Activated CD4-positive, CD25-positive, alpha-beta regulatory T cell treated with anti-CD3 and anti-CD28 coated beads, Interleukin-2, amount 50 U/mL, for 72 hours (primary cell): Measurements from ENCODE around the gene GCN1.

ENCODE experiments used
- DNase-seq: peaks from one replicate; pipeline ENCODE4 v3.0.0; 2021

GCN1 gene

DNA sequence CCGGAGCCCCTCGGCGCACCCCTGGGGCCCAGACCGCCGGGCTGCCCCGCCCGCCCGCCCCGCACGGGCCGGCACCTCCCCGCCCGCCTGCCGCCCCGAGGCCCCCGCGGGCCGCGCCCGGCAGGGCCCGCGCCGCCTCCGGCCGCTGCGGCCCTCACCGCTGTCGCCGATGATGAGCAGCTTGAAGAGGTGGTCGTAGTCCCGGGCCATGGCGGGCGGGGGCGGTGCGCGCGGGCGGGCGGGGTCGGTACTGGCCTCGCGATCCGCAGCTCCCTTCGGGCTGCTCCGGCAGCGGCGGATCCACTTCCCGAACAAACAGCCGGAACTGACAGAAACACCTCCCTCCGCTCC, 78.1 kb downstream of the GCN1 start, which contains the start of gene RAB35:
Gene RAB35, minus strand, starts transcription at position 313 of the 351 bp plus-strand sequence. Its CDS starts 103 bp downstream, at position 210.
- DNase-seq: no peak

- DNase-seq: peak; percentile 54
Measured at GRCh38 chr12:120115692-120116440, 78.6 kb downstream of the GCN1 start.

DNA sequence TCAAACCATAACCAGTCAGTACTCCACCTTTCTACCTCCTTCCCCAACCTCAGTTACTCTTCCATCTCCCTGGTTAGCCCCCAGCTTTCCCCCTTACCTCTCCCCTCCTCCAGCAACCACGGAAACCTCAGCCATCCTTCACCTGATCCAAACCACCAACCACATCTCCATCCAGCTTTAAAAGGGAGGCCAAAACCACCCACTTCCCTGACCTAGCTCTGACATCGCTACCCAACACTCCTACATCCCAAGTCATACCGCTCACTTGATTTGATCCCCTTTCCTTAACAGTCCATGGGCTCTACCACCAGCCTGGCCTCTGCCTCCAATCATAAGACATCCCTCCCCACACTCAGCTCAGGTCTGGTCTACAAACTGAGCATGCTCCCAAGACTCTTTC, 79.4 kb downstream of the GCN1 start:
- no peak for DNase-seq

DNA sequence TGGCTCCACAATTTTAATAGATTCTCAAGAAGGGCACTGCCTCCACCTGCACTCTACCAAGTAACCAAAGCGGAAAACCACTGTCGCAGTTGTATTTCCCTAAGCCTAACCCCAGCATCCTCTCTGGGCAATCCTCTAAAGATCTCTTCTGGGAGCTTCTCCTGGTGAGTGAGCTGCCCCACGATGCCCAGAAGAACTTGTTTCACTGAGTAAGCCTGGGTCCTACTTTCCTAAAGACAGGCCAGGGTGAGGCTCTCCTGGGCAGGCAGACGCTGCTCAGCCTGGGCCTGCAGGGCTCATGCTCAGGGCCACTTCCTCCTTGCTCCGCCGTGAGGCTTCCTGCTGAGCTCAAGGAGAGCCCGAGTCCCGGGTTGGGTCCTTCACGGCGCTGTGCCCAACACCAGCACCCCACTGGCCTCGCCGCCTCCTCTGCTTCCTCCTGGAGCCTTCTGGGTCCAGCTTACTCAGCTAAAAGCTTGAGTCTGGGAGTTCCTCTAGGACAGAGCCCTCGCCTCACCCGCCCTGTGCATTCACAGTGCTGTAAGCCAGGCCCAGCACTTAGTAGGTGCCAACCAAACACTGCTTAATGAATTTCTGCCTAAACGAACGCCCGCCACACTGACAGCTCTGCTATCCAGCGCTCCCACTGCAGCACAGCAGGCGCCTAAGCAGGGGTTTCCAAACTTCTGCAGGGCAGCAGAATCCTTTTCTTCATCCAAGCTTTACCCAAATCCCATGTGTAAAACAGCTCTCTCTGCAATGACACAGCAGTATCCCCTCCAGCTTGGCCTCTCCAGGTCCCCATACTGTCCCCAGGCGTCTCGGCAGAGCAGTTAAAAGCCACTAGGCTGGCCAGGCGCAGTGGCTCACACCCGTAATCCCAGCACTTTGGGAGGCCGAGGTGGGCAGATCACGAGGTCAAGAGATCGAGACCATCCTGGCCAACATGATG, 83.7 kb downstream of the GCN1 start:
- peak; percentile 53 for DNase-seq

- no peak for DNase-seq
Measured at GRCh38 chr12:120109570-120110267, 84.8 kb downstream of the GCN1 start.

GRCh38 chr12:120106151-120106550, 88.4 kb downstream of the GCN1 start:
- DNase-seq: no peak

DNA sequence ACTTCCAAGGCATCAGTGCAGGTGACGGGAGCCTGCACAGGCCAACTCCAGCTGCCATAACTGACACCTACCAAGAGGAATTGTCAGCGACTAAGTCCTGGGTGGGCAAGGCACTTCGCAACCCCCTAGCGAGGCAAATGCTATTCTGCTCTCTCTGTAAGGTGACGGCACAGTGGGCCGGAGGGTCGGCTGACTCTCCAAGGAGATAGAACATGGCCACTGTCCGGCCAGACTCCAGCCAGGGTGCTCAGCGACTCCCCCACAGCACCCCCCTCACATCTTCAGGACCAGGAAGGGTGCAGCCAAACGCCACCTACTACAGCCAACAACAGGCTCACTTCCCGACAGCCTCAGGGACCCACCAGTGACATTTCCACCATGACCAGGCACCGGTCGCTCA, 91.1 kb downstream of the GCN1 start:
- no peak for DNase-seq

DNA sequence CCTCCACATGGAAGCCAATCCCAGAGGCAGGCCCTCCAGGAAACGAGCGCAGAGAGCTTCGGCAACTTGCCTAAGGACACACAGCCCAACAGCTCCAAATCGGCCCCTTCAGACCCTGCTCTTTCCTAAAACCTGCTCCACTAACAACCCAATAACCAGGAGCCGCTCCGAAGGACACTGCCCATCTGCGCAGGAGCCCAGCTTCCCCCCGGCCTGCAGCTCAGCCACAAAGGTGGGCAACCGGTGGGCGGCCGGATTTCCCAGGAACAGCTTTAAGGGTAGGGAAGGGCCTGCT, 91.5 kb downstream of the GCN1 start:
- DNase-seq: no peak

- DNase-seq: no peak
Measured at GRCh38 chr12:120102189-120103043, 92.1 kb downstream of the GCN1 start.

- no peak for DNase-seq
Measured at GRCh38 chr12:120101617-120102016, 92.9 kb downstream of the GCN1 start.

DNA sequence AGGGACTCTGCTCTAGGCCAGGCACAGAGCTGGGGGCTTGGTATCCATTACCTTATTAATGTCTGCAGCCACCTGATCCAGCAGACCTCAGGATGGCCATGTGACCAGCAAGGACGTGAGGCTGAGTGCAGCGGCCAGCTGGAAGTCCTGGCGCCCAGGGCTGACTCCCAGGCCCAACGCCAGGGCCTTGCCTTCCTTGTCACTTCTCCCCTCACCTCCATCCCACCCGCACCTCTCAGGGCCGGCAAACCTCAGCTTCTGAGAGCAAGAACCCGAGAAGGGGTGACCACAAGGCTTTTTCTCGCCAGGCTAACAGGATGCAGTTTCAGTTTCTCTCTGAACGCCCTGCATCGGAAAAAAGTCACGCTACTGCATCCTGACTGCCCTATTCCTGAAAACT, 93.3 kb downstream of the GCN1 start:
- DNase-seq: no peak

DNA sequence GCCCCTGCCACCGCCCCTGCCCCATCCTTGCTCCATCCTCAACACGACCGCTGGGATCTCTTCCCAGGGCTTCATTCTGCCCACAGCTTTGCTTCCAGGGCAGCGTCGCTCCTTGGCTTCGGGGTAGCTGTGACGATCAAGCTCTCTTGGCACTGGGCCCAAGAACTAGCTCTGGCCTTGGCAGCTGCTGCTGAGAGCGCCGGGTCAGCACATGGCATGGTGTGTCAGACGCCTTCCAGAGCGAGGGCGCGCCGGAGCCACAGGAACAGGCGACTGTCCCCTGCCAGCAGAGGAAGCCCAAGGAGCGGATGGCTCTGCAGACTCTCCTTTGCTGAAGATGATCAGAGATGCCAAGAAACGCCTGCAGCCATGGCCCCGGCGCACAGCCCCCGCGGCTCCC, 93.9 kb downstream of the GCN1 start:
- DNase-seq: no peak

DNA sequence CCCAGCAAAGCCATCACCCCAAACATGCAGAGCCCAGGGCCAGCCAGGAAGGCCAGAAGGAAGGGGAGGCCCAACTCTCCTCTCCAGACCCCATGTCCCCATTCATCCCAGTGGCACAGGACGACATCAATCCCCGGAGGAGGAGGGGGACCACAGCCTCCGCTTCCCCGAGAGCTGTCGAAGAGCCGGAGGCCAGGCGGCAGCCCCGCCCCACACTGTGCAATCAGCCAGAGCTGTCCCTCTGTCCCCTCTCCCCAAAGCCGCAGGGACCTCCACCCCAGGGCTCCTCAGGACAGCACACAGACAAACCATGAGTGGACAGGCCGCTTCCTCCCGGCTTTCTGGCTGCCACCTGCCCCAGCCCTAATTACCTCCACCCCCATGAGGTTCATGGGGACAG, 94.8 kb downstream of the GCN1 start:
- no peak for DNase-seq

- DNase-seq: no peak
Measured at GRCh38 chr12:120098756-120099470, 95.6 kb downstream of the GCN1 start.

DNA sequence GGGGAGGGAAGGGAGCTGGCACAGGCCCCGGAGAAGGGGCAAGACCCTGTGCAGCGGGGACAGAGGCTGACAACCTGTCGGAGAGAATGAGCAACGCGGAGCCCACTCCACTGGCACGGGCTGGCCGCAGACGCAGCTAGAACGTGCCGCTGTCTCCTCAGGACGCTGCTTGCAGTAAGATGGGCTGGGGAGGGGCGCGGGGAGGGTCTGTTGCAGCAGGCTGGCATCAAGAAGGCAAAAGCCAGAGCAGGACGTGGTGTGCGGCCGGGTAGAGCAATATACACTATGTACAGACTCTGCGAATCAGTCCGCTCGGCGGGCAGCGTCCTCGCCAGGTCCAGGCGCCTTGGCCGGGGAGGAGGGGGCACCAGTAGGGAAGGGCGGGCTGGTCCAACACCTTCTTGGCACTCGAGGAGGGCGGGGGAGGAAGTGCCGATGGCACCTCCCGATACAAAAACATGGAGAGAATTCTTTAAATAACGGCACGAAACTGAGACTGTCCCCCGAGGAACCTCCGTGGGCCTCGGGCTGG, 97.8 kb downstream of the GCN1 start:
- no peak for DNase-seq

GRCh38 chr12:120095736-120096135, 98.8 kb downstream of the GCN1 start:
- no peak for DNase-seq

DNA sequence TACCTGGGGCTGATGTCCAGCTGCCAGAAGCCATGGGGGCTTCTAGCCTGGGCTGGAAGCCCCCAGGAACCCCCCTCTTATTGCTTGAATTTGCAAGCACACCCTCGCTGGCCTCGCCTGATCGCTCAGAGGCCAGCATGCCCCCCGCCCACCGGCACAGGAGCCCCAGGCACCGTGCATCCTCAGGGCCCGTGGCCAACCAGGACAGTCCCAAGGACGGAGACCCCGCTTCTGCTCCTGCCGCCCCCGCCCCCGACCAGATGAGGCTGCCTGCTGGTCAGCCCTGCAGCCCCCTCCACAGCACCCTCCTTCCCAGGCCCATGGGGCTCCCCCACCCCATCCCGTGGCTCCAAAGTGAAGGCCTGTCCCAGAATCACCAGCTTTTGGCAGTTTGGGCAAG, 99.2 kb downstream of the GCN1 start:
- DNase-seq: no peak

DNA sequence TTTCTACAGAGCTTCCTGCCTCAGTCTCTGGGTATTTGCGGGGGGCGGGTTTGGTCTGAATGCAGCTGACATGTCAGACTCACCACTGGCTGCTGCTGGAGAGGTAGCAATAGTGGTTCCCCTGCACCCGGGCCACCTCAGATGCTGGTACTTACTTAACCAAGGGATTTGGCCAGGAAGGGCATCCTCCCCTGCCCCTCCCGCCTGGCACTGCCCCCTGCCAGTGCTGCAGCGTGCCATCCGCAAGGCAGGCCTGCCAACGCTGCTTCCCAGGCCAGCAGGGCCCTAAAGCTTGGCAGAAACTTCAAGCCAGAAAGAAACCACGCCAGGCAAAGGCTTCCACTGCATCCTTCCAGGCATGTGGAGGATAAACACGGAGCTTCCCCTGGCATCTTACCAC, 100.0 kb downstream of the GCN1 start:
- DNase-seq: no peak

DNA sequence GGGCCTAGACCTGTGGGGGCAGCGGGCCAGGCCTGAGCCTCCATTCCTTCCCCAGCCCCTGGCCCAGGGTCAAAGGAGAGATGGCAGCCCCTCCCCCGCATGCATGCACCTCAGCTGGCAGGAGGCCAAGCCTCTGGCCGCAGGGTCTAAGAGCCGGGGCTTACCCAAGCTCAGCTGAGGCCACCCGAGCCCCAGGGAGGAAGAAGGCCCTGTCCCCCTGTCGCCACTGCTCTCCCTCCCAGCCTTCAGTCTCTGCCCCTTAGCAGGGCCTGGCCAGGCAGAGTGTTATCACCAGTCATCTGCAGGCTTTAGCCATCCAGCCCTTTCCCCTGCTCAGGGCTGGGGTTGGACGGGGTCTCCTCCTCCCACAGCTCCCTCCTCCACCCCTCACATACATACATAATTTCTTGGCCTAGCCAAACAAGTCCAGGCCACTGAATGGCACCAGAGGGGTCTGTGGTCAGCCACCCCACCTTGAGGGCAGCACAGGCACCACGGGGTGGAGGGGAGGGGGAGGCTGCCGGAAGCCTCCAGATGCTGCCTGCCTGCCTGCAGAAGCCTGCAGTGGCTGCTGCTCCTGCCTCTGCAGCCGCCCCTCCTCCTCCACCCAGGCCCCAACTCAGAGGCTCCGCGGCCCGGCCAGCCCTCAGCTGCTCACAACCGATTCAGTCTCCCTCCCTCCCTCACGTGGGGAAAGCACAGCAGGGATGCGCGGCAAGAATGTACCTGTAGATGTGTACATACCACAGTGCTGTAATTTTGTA, 100.7 kb downstream of the GCN1 start:
- DNase-seq: no peak

GRCh38 chr12:120093336-120093591, 101.3 kb downstream of the GCN1 start:
- DNase-seq: no peak
